ENCODE measurements around the gene SHF.

Gene SHF

GRCh38 chr15:45177285-45177684 lies 10.5 kb downstream of the SHF start:
- Histone ChIP-seq H3K36me3 (ENCODE audit: insufficient read depth) (no peaks in the 10 kb centered on the region), H3K4me1 (ENCODE audit: low read depth, poor library complexity, severe bottlenecking) (no peaks in the 10 kb centered on the region), H3K27me3 (ENCODE audit: insufficient read depth, low read depth) (no peaks in the 10 kb centered on the region), H3K27ac (no peak overlapping the region), H3K79me2 (ENCODE audit: insufficient read depth, low read depth) (no peaks in the 10 kb centered on the region), H3K4me3 (IDR thresholded peaks at IDR 0.05; ENCODE audit: insufficient read depth, low read depth, low read length) (no peak overlapping the region), H2AFZ (ENCODE audit: low read depth) (no peak overlapping the region), H4K20me1 (ENCODE audit: insufficient read depth) (no peaks in the 10 kb centered on the region), H3K9ac (no peak overlapping the region), H3K4me2 (no peak overlapping the region)
- no peak for TF ChIP-seq CTCF (conservative IDR thresholded peaks at IDR 0.05; ENCODE audit: low read depth, low read length)

GRCh38 chr15:45174577-45174976 lies 13.2 kb downstream of the SHF start:
- no peaks in the 10 kb centered on the region for H3K79me2 ChIP-seq (ENCODE audit: insufficient read depth, low read depth)
- no peak overlapping the region for H2AFZ ChIP-seq (ENCODE audit: low read depth)
- H3K9ac ChIP-seq = no peak overlapping the region
- H3K36me3 ChIP-seq (ENCODE audit: insufficient read depth) = no peaks in the 10 kb centered on the region
- TF ChIP-seq CTCF (conservative IDR thresholded peaks at IDR 0.05; ENCODE audit: low read depth, low read length) = no peak
- H3K27me3 ChIP-seq (ENCODE audit: insufficient read depth, low read depth) = no peaks in the 10 kb centered on the region
- no peak overlapping the region for H3K4me3 ChIP-seq (IDR thresholded peaks at IDR 0.05; ENCODE audit: insufficient read depth, low read depth, low read length)
- H3K4me2 ChIP-seq = no peak overlapping the region
- no peaks in the 10 kb centered on the region for H3K4me1 ChIP-seq (ENCODE audit: low read depth, poor library complexity, severe bottlenecking)
- no peak overlapping the region for H3K27ac ChIP-seq
- no peaks in the 10 kb centered on the region for H4K20me1 ChIP-seq (ENCODE audit: insufficient read depth)

- H4K20me1 ChIP-seq (ENCODE audit: insufficient read depth) = no peaks in the 10 kb centered on the region
- no peaks in the 10 kb centered on the region for H3K27me3 ChIP-seq (ENCODE audit: insufficient read depth, low read depth)
- H3K36me3 ChIP-seq (ENCODE audit: insufficient read depth) = no peaks in the 10 kb centered on the region
- no peak overlapping the region for H3K4me2 ChIP-seq
- no peak overlapping the region for H3K27ac ChIP-seq
- no peak overlapping the region for H3K9ac ChIP-seq
- H3K4me3 ChIP-seq (IDR thresholded peaks at IDR 0.05; ENCODE audit: insufficient read depth, low read depth, low read length) = no peak overlapping the region
- no peak for TF ChIP-seq CTCF (conservative IDR thresholded peaks at IDR 0.05; ENCODE audit: low read depth, low read length)
- no peak overlapping the region for H2AFZ ChIP-seq (ENCODE audit: low read depth)
- H3K4me1 ChIP-seq (ENCODE audit: low read depth, poor library complexity, severe bottlenecking) = no peaks in the 10 kb centered on the region
- no peaks in the 10 kb centered on the region for H3K79me2 ChIP-seq (ENCODE audit: insufficient read depth, low read depth)
These were observed 13.7 kb downstream of the SHF start for GRCh38 chr15:45174069-45174468.

- H3K27me3 ChIP-seq (ENCODE audit: insufficient read depth, low read depth) = no peaks in the 10 kb centered on the region
- H4K20me1 ChIP-seq (ENCODE audit: insufficient read depth) = no peaks in the 10 kb centered on the region
- H3K9ac ChIP-seq = no peak overlapping the region
- no peaks in the 10 kb centered on the region for H3K36me3 ChIP-seq (ENCODE audit: insufficient read depth)
- no peaks in the 10 kb centered on the region for H3K4me1 ChIP-seq (ENCODE audit: low read depth, poor library complexity, severe bottlenecking)
- H3K4me3 ChIP-seq (IDR thresholded peaks at IDR 0.05; ENCODE audit: insufficient read depth, low read depth, low read length) = no peak overlapping the region
- H3K27ac ChIP-seq = no peak overlapping the region
- H2AFZ ChIP-seq (ENCODE audit: low read depth) = no peak overlapping the region
- no peak for TF ChIP-seq CTCF (conservative IDR thresholded peaks at IDR 0.05; ENCODE audit: low read depth, low read length)
- H3K79me2 ChIP-seq (ENCODE audit: insufficient read depth, low read depth) = no peaks in the 10 kb centered on the region
- no peak overlapping the region for H3K4me2 ChIP-seq
These were observed 15.9 kb downstream of the SHF start for GRCh38 chr15:45171912-45172311.

Measured in KMS-11 (cell line).